Middle frontal gyrus (tissue), 1 donor: Measurements from ENCODE around the gene CAMK2B.

Experiments
- DNase-seq: peaks from one replicate; pipeline ENCODE4 v3.0.0-alpha.2; 2015; ENCODE audit warnings: low spot score; ENCODE audit errors: extremely low spot score

Gene CAMK2B

DNA sequence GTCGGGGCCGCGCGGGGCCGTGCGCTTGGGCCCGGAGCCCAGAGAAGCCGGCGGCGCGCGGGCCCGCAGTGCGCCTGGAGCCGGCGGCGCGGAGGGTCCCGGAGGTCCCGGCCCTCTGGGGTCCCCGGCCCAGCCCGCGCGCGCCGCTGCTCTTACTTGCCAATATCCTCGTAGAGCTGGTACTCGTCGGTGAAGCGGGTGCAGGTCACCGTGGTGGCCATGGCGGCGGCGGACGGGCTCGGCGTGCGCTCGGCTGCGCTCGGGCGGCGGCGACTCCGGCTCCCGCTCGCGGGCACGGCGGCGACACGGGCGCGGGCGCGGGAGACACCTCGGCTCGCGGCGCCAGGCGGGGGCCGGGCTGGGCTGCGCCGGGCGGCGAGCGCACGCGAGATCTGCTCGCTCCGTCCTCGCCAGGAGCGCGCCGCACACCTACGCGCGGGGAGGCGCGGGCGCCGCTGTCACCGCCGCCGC is at the start of gene CAMK2B:
Gene CAMK2B (minus strand): TSS at position 394 of the 471 bp plus-strand sequence. CDS start 173 bp downstream, at position 221.
- DNase-seq = no peak

GRCh38 chr7:44374007-44374763 is 48.8 kb upstream of the CAMK2B start:
- DNase-seq = no peak

- DNase-seq = no peak
Observed at GRCh38 chr7:44373418-44373740, 48.0 kb upstream of the CAMK2B start.

GRCh38 chr7:44372560-44373417 is 47.4 kb upstream of the CAMK2B start:
- no peak for DNase-seq

DNA sequence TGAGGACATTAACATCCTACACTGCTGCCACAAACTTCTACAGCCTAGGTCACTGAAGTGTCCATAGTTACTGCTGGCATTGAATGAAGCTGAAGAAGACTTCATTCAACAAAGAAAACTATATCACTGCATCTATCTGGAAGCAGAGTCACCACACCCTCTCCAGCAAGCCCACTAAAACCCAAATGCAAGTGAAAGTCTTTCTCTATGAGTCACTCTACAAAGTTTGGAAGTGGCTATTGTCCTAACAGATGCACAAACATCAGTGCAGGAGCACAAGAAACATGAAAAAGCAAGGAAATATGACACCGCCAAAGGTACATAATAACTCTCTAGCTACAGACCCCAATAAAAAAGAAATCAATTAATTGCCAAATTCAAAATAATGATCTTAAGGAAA is 43.5 kb upstream of the CAMK2B start:
- DNase-seq = no peak

GRCh38 chr7:44368455-44368854 is 43.1 kb upstream of the CAMK2B start:
- DNase-seq = no peak

- no peak for DNase-seq
Observed at GRCh38 chr7:44367475-44368043, 42.2 kb upstream of the CAMK2B start.

- no peak for DNase-seq
Observed at GRCh38 chr7:44366986-44367385, 41.6 kb upstream of the CAMK2B start.

DNA sequence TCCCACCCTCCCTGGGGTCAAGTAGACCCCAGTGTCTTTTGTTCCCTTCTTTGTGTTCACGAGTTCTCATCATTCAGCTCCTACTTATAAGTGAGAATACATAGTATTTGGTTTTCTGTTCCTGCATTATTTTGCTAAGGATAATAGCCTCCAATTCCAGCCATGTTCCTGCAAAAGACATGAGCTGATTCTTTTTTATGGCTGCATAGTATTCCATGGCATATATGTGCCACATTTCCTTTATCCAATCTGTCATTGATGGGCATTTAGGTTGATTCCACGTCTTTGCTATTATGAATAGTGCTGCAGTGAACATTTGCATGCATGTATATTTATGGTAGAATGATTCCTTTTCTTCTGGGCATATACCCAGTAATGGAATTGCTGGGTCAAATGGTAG is 28.3 kb upstream of the CAMK2B start:
- no peak for DNase-seq

- DNase-seq = no peak
Observed at GRCh38 chr7:44348851-44349781, 23.7 kb upstream of the CAMK2B start.

DNA sequence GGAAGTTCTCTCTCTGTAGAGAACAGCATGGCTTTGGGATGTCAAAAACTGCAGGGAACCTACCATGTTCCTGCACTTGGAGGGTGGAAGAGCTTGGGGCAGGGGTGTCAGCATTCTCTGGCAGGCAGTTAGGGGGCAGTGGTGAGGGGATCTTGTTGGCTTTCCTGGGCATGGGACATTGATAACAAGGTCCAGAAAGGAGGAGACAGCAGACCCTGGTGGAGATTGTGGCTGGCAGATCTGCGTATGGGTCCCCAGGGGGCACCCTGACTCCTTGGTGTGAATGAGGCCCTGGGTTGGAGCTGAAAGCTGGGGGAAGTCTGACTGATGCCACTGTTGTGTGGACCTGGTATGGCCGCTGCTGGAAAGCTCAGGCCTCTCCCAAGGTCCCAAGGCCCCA is 22.9 kb upstream of the CAMK2B start:
- no peak for DNase-seq

- no peak for DNase-seq
Observed at GRCh38 chr7:44347546-44348114, 22.2 kb upstream of the CAMK2B start.

DNA sequence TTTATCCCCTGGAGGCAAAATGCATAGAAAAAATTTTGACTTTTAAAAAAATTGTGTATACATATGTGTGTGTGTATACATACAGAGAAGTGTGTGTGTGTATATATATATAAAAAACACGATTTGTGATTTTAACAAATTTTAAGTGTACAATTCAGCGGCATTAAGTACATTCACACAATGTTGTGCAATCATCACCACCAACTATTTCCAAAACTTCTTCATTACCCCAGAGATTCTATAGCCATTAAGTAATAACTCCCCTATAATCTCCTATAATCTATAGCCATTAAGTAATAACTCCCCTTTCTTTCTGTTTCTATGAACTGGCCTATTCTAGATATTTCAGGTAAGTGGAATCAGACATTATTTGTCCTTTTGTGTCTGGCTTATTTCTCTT is 20.7 kb upstream of the CAMK2B start:
- DNase-seq = no peak

- no peak for DNase-seq
Observed at GRCh38 chr7:44341401-44341800, 16.0 kb upstream of the CAMK2B start.

GRCh38 chr7:44338600-44338999 is 13.2 kb upstream of the CAMK2B start:
- no peak for DNase-seq

DNA sequence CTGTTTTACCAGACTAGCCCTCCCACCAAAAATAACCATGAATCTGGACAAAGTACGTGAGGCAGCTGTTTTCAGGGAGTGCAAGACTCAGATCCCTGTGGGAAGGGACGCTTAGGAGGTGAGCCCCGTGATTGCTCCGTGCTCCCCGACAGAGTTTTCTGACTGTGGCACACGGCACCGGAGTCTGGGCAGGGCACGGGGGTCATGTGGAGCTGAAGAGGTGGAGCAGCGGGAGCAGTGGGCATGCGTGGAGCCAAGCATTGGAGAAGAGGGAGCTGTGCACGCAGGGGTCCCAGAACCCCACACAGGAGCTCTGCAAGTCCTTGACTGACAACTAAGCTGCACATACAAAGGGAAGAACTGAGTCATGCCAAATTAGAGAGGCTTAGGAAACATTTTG is 11.1 kb upstream of the CAMK2B start:
- no peak for DNase-seq

DNA sequence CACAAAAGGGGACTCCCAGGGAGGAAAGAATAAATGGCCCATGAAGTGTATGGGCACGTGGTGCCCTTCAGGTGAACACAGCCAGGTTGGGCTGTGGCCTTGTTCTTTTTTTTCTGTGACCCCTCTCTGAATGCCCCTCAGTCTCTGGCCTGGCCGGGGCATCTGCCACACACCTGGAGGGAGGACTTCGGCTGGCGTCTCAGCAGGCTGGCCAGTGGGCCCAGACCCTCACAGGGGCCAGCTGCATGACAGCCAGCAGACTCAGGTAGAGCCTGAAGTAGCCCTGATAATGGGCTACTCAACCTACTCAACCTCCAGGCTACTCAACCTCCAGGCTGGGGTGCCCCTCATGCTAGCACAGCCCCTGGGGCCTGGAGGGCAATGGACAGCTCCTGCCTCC is 9.8 kb upstream of the CAMK2B start:
- DNase-seq = no peak

- no peak for DNase-seq
Observed at GRCh38 chr7:44334734-44335097, 9.3 kb upstream of the CAMK2B start.

DNA sequence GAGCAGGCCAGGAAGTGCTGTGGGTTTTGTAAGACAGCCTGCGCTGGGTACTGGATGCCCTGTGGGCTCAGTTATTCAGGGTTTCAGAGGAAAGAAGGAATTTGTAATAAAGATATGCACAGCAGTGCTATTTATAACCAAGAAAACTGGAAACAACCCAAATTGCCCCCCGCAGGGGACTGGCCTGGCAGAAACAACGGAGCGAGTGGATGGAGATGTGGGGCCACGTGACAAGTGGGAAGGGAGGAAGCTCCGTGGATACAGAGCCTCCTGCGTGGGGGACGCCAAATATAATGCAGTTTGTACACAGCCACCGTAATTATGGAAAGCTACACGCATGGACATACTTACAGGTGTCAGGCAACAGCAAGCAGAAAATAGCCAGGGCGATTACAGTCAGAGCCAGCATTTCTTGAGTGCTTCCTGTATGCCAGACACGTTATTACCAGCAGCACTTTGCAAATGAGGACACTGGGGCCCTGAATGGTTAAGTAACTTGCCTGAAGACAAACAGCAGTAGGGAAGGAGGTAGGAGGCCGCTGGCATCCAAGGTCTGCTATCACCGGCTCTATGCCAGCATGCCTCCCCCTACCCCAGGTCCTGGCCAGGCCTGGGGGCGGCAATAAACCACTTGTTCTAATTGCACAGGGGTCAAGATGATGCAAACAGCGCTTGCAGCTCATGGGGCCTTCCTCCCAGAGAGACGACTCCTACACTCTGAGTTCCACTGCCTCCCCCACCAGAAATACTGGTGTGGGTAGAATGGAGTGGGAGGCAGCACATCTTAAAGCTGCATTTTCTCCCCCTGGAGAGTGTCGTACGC is 8.7 kb upstream of the CAMK2B start:
- DNase-seq = peak; percentile 55

DNA sequence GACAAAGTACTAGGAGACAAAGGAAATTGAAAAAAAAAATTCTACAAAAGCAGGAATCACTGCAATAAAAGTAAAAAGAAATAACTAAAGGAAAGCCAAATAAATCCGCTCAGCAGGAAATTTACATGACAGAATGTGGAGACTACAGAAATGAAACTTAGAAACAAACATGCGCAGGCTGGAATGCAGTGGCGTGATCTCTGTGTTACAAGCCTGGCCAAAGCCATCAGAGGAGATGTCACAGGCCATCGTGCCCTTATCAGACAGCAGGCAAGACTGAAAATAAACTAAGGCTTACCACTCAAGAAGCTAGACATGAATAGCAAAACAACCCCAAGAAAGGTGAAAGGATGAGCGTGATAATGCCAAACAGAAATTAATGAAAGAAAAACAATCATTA is 6.3 kb upstream of the CAMK2B start:
- no peak for DNase-seq
